Mucosa of descending colon (tissue), 3 donors: ENCODE measurements around the gene CEP44. TPM values are rescaled to one million over a fixed set of nuclear protein-coding genes. Genes with fewer than 3 reads are reported as not detected.
"Not testable (repeated sequence)": the region's sequence is repeated elsewhere in the genome, so short reads cannot be mapped to it uniquely, and the experiment has no call there.

ENCODE experiments used
- ATAC-seq: fragments of 200-7000 bp; cut with Tn5 transposase; one replicate; pipeline ENCODE4 v1.9.1; 2020; ENCODE audit warnings: mild to moderate bottlenecking, moderate library complexity
- DNase-seq, 3 donors: peaks; one replicate each; pipeline ENCODE4 v3.0.0-alpha.2; 2020
- H3K36me3 ChIP-seq: fragments of 200-600 bp; one replicate; pipeline ENCODE4 v1.8.0; 2021; ENCODE audit warnings: low read depth, mild to moderate bottlenecking
- H3K4me1 ChIP-seq: fragments of 200-600 bp; one replicate; pipeline ENCODE4 v1.8.0; 2021; ENCODE audit warnings: low read depth, mild to moderate bottlenecking
- H3K4me3 ChIP-seq: fragments of 200-600 bp; one replicate; pipeline ENCODE4 v1.8.0; 2021; ENCODE audit warnings: mild to moderate bottlenecking
- H3K9me3 ChIP-seq: fragments of 200-600 bp; one replicate; pipeline ENCODE4 v1.8.0; 2021; ENCODE audit warnings: mild to moderate bottlenecking
- intact Hi-C, 2 donors: fragments of 100-400 bp; cut with DNase I in 1 of 2; cut with micrococcal nuclease in 1 of 2; formaldehyde crosslinking; loops; one replicate each; pipeline versions ENCODE4 v1.11.0 to v1.11.1; 2022; cut with DNase I, micrococcal nuclease
- total RNA-seq, 3 donors: library from RNA; stranded (reverse); fragmentation: NEBNext Ultra II Directional in 2 of 3; extraction: Animal tissue kit (Norgen Biotek cat#: 25700) in 2 of 3; gene quantifications; one replicate each; pipeline versions ENCODE4 v1.2.1 to v1.2.4, GENCODE V29; 2021 to 2023
- TF ChIP-seq, protein P1 (sequence below): fragments of 200-600 bp; IDR thresholded peaks from one replicate; pipeline ENCODE4 v1.8.0; 2022; ENCODE audit warnings: antibody characterized with exemption, mild to moderate bottlenecking
- donor health status: DM: no; HTN: no; CAD: no; lungs with moderate emphysema.
- donor health status: DM: no; HTN: no; CAD: no.
- donor health status: DM: no; HTN: yes; CAD: no.

The CEP44 gene
- total RNA-seq, 3 donors from 2014 or later = 13.7 to 28.7 (median 14.7) TPM

DNA sequence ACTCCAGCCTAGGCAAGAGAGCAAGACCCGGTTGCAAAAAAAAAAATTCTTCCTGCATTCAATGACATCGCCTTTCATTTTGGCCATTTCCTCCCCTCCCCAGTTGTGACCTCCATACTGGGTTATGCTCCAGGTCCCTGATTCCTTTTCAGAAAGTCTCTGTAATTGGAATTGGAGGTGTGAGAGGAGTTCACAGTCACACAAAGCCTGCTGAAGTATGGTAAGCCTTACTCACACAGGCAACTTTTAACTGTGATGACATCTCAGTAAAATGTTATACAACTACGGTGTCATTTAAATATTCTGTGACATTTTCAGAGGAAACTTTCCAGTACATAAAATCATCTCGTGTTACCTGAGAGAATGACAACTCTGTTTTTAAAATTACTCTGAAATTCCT is 73.6 kb downstream of the CEP44 start:
- intact Hi-C loops = no loop called here
- H3K4me3 ChIP-seq = no peak overlapping the region
- H3K4me1 ChIP-seq = no peaks in the 10 kb centered on the region
- no peak for ATAC-seq
- TF ChIP-seq, protein P1, sequence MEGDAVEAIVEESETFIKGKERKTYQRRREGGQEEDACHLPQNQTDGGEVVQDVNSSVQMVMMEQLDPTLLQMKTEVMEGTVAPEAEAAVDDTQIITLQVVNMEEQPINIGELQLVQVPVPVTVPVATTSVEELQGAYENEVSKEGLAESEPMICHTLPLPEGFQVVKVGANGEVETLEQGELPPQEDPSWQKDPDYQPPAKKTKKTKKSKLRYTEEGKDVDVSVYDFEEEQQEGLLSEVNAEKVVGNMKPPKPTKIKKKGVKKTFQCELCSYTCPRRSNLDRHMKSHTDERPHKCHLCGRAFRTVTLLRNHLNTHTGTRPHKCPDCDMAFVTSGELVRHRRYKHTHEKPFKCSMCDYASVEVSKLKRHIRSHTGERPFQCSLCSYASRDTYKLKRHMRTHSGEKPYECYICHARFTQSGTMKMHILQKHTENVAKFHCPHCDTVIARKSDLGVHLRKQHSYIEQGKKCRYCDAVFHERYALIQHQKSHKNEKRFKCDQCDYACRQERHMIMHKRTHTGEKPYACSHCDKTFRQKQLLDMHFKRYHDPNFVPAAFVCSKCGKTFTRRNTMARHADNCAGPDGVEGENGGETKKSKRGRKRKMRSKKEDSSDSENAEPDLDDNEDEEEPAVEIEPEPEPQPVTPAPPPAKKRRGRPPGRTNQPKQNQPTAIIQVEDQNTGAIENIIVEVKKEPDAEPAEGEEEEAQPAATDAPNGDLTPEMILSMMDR = no peak
- no peaks in the 10 kb centered on the region for H3K36me3 ChIP-seq
- DNase-seq = no peak
- no peaks in the 10 kb centered on the region for H3K9me3 ChIP-seq

DNA sequence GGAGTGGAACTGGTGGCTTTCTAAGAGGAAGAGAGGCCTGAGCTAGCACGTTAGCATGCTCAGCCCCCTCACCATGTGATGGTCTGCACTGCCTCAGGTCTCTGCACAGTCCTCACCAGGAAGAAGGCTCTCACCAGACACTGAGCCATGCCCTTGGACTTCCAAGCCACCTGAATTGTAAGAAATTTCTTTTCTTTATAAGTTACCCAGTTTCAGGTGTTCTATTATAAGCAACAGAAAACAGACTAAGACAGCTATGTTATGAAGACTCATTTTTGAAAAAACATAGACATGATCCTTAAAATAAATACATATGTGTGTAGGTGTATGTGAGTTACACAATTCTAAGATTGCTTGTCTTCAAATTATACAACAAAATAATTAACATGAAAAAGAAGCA is 74.7 kb downstream of the CEP44 start:
- intact Hi-C loops = no loop called here
- H3K9me3 ChIP-seq = no peaks in the 10 kb centered on the region
- ATAC-seq (no peak), DNase-seq (no peak)
- TF ChIP-seq, protein P1 = no peak
- H3K4me3 ChIP-seq = no peak overlapping the region
- no peaks in the 10 kb centered on the region for H3K4me1 ChIP-seq
- no peaks in the 10 kb centered on the region for H3K36me3 ChIP-seq

GRCh38 chr4:174358829-174359228 is 75.1 kb downstream of the CEP44 start:
- TF ChIP-seq, protein P1 = no peak
- no peak for DNase-seq

GRCh38 chr4:174362340-174362739 is 78.6 kb downstream of the CEP44 start:
- no peaks in the 10 kb centered on the region for H3K4me1 ChIP-seq
- ATAC-seq (peak; percentile 55), DNase-seq (no peak)
- no peak overlapping the region for H3K4me3 ChIP-seq
- TF ChIP-seq, protein P1 = no peak
- H3K9me3 ChIP-seq = peaks cover under 1% of the 10 kb centered on the region
- intact Hi-C loops = no loop called here
- H3K36me3 ChIP-seq = no peaks in the 10 kb centered on the region

More at GRCh38 chr4:174358829-174359228, 75.1 kb downstream of the CEP44 start:
- intact Hi-C loops = no loop called here
- ATAC-seq = no peak
- no peaks in the 10 kb centered on the region for H3K4me1 ChIP-seq
- H3K36me3 ChIP-seq = no peaks in the 10 kb centered on the region
- H3K4me3 ChIP-seq = no peak overlapping the region
- H3K9me3 ChIP-seq = no peaks in the 10 kb centered on the region

DNA sequence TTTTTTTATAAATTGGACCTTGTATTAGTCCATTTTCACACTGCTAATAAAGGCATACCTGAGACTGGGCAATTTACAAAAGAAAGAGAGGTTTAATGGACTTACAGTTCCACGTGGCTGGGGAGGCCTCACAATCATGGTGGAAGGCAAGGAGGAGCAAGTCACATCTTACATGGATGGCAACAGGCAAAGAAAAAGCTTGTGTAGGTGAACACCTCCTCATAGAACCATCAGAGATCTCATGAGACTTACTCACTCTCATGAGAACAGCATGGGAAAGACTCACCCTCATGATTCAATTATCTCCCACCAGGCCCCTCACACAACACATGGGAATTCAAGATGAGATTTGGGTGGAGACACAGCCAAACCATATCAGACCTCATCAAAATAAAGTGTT is 80.1 kb downstream of the CEP44 start:
- not testable (repeated sequence) for H3K36me3 ChIP-seq, H3K4me1 ChIP-seq, DNase-seq, H3K4me3 ChIP-seq, H3K9me3 ChIP-seq, ATAC-seq
- intact Hi-C loops = loop anchor here in 1 of 2 donors (2.0 kb wide), 1 partner anchor 269 kb away; no protein-coding TSS in a partner anchor

DNA sequence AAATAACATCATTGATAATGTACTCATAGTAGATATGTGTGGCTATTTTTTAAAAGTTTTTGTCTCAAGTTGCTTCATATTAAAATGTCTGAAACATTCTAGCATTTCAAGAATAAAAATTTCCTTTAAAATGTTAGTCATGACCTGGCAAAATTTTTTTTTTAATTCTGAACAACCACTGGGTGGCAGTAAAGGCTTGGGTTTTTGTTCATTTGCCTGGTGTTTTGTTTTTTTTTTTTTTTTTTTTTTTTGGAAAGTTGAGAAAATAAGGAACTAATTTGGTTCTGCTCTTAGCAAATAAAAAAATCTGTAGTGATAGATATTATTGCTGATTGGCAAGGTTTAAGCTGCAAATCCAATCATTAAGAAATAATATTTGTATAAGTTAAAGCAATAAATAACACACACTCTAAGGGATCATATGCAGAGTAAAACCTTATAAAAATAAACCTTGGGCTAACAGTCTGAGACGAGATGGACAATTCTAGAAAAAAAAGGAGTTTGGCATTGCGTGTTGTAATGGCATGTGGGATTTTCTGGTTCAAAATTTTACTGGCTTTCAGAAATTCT is 81.4 kb downstream of the CEP44 start:
- ATAC-seq = no peak
- no peaks in the 10 kb centered on the region for H3K4me1 ChIP-seq
- H3K9me3 ChIP-seq = peaks cover 5% of the 10 kb centered on the region
- no peak overlapping the region for H3K4me3 ChIP-seq
- H3K36me3 ChIP-seq = no peaks in the 10 kb centered on the region
- peak in 1 of 3 donors; percentile 22 for DNase-seq
- intact Hi-C loops = loop anchor here (2.0 to 5.0 kb wide), 2 partner anchors 267 to 268 kb away; no protein-coding TSS in a partner anchor
- TF ChIP-seq, protein P1 = no peak
